Aorta (tissue), 5 donors: ENCODE measurements around the gene NPAS3. TPM values are rescaled to one million over a fixed set of nuclear protein-coding genes. Genes with fewer than 3 reads are reported as not detected.

Experiments used
- ATAC-seq: fragments of 200-7000 bp; cut with Tn5 transposase; one replicate; pipeline ENCODE4 v1.9.1; 2022; ENCODE audit warnings: moderate library complexity; ENCODE audit not compliant: low FRiP score
- DNase-seq, 2 donors: peaks; one replicate each; pipeline ENCODE4 v3.0.0-alpha.2; 2020
- H3K27ac ChIP-seq, 2 donors: one replicate each; pipeline ENCODE4 v1.5.1; 2013; ENCODE audit warnings: low read length in 2 of 2, mild to moderate bottlenecking in 2 of 2, moderate library complexity in 2 of 2, control low read depth in 1 of 2, inconsistent platforms in 1 of 2, low read depth in 1 of 2
- H3K27me3 ChIP-seq, 2 donors: one replicate each; pipeline ENCODE4 v1.6.1; 2013; ENCODE audit warnings: control low read depth in 1 of 2, low read length in 1 of 2, mild to moderate bottlenecking in 1 of 2, moderate library complexity in 1 of 2; ENCODE audit not compliant: insufficient read depth in 2 of 2, control insufficient read depth in 1 of 2
- H3K36me3 ChIP-seq, 2 donors: one replicate each; pipeline ENCODE4 v1.6.1; 2013; ENCODE audit warnings: control low read depth in 1 of 2, low read length in 1 of 2, mild to moderate bottlenecking in 1 of 2; ENCODE audit not compliant: insufficient read depth in 2 of 2, control insufficient read depth in 1 of 2
- H3K4me1 ChIP-seq, 2 donors: one replicate each; pipeline ENCODE4 v1.6.1; 2013; ENCODE audit warnings: low read length in 2 of 2, control low read depth in 1 of 2, mild to moderate bottlenecking in 1 of 2, moderate library complexity in 1 of 2; ENCODE audit not compliant: insufficient read depth in 2 of 2, control insufficient read depth in 1 of 2
- H3K4me3 ChIP-seq, 2 donors: one replicate each; pipeline ENCODE4 v1.5.1; 2013; ENCODE audit warnings: low read length in 2 of 2, control low read depth in 1 of 2, mild to moderate bottlenecking in 1 of 2
- H3K9me3 ChIP-seq: one replicate; pipeline ENCODE4 v1.6.1; 2013; ENCODE audit warnings: mild to moderate bottlenecking, low read length; ENCODE audit not compliant: control insufficient read depth
- WGBS, 2 donors: extraction: QIAGEN DNeasy Blood & Tissue Kit; methylation state at CpG; one replicate each; pipeline ENCODE4 v1.1.7; 2013; 5-methylcytosine and 5-hydroxymethylcytosine counted together
- intact Hi-C, 2 donors: fragments of 100-400 bp; cut with DNase I; formaldehyde crosslinking; loops; one replicate each; pipeline versions ENCODE4 v1.14.2 to v1.15.0; 2022
- polyA plus RNA-seq, 2 donors: library from polyadenylated mRNA; stranded (reverse); fragments of 200-250 nt; gene quantifications; one replicate each; pipeline ENCODE4 v1.2.3, GENCODE V29; 2013
- total RNA-seq, 2 donors: library from RNA; stranded (reverse); fragmentation: NEBNext Ultra II Directional; extraction: Animal tissue kit (Norgen Biotek cat#: 25700); gene quantifications; one replicate each; pipeline ENCODE4 v1.2.1, GENCODE V29; 2021
- donor health status: healthy with polysubstance abuse.
- donor health status: Bipolar disorder and iron deficiency.
- donor health status: DM: no; HTN: no; CAD: no.
- donor health status: DM: no; HTN: no; CAD: no.
- donor health status: DM: yes; HTN: yes; CAD: no.

The NPAS3 gene
- total and polyA plus RNA-seq, 4 donors, result 0.13 to 4.3 (median 0.50) TPM

GRCh38 chr14:33471776-33472175 lies 533.1 kb downstream of the NPAS3 start:
- Histone ChIP-seq H3K27me3 (no peaks in the 10 kb centered on the region), H3K27ac (no peak overlapping the region), H3K4me3 (no peak overlapping the region), H3K36me3 (no peaks in the 10 kb centered on the region), H3K9me3 (no peaks in the 10 kb centered on the region), H3K4me1 (no peaks in the 10 kb centered on the region)
- 97 to 99% methylated on average over 6 of the region's 6 CpGs for WGBS, 2 donors
- intact Hi-C loops, result no loop called here
- ATAC-seq (no peak), DNase-seq (no peak)

DNA sequence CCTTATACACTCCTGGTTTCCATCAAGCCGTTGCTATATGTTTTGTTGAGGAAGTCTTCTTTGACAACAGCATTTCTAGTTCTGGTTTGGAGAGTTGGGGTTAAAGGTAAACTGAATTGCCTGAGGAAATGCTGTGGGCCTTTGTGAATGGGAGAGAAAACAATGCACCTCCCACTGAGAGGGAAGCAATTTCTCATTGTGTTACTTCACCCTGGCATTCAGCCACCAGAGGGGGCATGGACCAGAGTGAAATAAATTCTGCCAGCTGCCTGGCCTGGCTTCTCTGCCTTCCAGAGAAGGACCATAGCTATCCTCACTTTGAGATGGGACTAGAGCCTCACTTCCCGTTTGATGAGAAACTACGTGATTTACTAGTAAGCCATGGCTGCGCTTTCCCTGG lies 536.9 kb downstream of the NPAS3 start:
- H3K9me3 ChIP-seq, result no peaks in the 10 kb centered on the region
- H3K27me3 ChIP-seq, result no peaks in the 10 kb centered on the region
- ATAC-seq, result no peak
- H3K4me3 ChIP-seq, result no peak overlapping the region
- no peaks in the 10 kb centered on the region for H3K4me1 ChIP-seq
- DNase-seq, result no peak
- H3K36me3 ChIP-seq, result no peaks in the 10 kb centered on the region
- intact Hi-C loops, result no loop called here
- H3K27ac ChIP-seq, result no peak overlapping the region
- WGBS, 2 donors, result 59 to 61% methylated on average over 4 of the region's 4 CpGs

GRCh38 chr14:33477797-33478196 lies 539.1 kb downstream of the NPAS3 start:
- Histone ChIP-seq H3K27ac (no peak overlapping the region), H3K27me3 (peaks cover 0 to 2% of the 10 kb centered on the region in 2 donors), H3K4me1 (no peaks in the 10 kb centered on the region), H3K36me3 (no peaks in the 10 kb centered on the region), H3K4me3 (no peak overlapping the region), H3K9me3 (peaks cover 2% of the 10 kb centered on the region)
- ATAC-seq, result no peak
- WGBS, 2 donors, result 59 to 67% methylated on average over 3 of the region's 3 CpGs
- DNase-seq, result no peak
- intact Hi-C loops, result no loop called here

- H3K4me3 ChIP-seq, result no peak overlapping the region
- DNase-seq (no peak), ATAC-seq (no peak)
- H3K4me1 ChIP-seq, result no peaks in the 10 kb centered on the region
- H3K9me3 ChIP-seq, result peaks cover 2% of the 10 kb centered on the region
- peaks cover 0 to 2% of the 10 kb centered on the region in 2 donors for H3K27me3 ChIP-seq
- H3K27ac ChIP-seq, result no peak overlapping the region
- intact Hi-C loops, result no loop called here
- WGBS, 2 donors, result 79 to 81% methylated on average over 9 of the region's 9 CpGs
- H3K36me3 ChIP-seq, result no peaks in the 10 kb centered on the region
Measured at GRCh38 chr14:33480071-33480886, 541.6 kb downstream of the NPAS3 start.

DNA sequence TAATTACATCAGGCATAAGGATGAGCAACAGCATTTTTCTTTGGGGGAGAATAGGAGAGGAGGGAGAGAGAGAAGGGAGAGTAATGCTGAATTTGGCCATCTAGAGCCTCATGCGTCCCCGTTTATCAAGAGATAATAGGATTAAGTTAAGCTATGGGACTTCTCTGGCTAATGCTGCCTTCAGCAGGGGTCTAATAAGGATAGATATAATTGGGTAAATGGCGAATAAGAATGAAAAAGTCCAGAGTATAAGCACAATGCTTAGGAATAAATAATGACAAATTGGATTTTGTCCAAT lies 542.2 kb downstream of the NPAS3 start:
- H3K4me1 ChIP-seq, result no peaks in the 10 kb centered on the region
- H3K9me3 ChIP-seq, result peaks cover 2% of the 10 kb centered on the region
- H3K27ac ChIP-seq, result no peak overlapping the region
- DNase-seq (no peak), ATAC-seq (no peak)
- intact Hi-C loops, result no loop called here
- no peaks in the 10 kb centered on the region for H3K36me3 ChIP-seq
- peaks cover 0 to 2% of the 10 kb centered on the region in 2 donors for H3K27me3 ChIP-seq
- H3K4me3 ChIP-seq, result no peak overlapping the region
- WGBS, 2 donors, result 78 to 86% methylated on average over 3 of the region's 3 CpGs

DNA sequence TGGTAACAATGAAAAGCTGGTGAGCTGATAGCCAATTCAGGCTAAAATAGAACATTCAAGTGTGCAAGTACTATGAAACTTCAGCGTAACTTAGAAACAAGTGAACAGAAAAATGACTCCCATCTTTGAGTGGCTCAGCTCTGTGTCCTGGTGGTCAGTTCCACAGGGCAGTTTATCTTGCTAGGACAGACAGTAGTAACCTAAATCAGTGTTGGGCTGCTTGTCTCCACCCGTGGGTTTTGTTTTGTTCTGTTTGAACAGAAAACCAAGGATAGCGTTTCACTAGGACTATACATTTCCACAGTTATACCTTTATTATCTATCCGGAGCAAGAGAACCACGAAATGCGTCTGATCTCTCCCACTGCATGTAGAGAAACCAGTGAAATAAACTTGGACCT lies 544.4 kb downstream of the NPAS3 start:
- no peak for ATAC-seq
- peaks cover 2% of the 10 kb centered on the region for H3K9me3 ChIP-seq
- intact Hi-C loops, result no loop called here
- H3K4me1 ChIP-seq, result no peaks in the 10 kb centered on the region
- no peak for DNase-seq
- no peaks in the 10 kb centered on the region for H3K36me3 ChIP-seq
- H3K27ac ChIP-seq, result no peak overlapping the region
- whole genome bisulfite sequencing, 2 donors, result 80 to 81% methylated on average over 6 of the region's 6 CpGs
- no peak overlapping the region for H3K4me3 ChIP-seq
- H3K27me3 ChIP-seq, result peaks cover 0 to 2% of the 10 kb centered on the region in 2 donors

- intact Hi-C loops, result no loop called here
- H3K4me1 ChIP-seq, result no peaks in the 10 kb centered on the region
- DNase-seq (no peak), ATAC-seq (no peak)
- H3K4me3 ChIP-seq, result no peak overlapping the region
- 43 to 58% methylated on average over 4 of the region's 4 CpGs for WGBS, 2 donors
- H3K27me3 ChIP-seq, result peaks cover 0 to 2% of the 10 kb centered on the region in 2 donors
- H3K36me3 ChIP-seq, result no peaks in the 10 kb centered on the region
- peaks cover 2% of the 10 kb centered on the region for H3K9me3 ChIP-seq
- H3K27ac ChIP-seq, result no peak overlapping the region
Measured at GRCh38 chr14:33483541-33483940, 544.9 kb downstream of the NPAS3 start.

DNA sequence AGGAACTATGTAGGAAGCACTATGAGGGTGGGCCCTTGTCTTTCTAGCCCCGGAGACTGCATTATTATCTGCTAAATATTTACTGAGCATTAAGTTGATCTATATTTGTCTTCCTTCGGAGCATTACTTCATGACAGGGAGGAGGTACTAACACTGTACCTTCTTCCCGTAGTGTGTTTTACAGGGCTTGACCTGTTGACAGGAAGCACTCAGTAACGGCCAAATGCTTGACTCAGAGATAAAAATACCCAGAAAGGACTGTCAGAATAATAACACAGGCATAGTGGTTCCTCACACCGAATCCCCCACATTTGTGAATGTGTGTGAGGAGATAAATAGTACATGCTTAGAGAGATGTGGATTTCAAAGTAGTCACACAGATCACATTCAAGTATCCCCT lies 545.6 kb downstream of the NPAS3 start:
- Histone ChIP-seq H3K4me3 (no peak overlapping the region), H3K9me3 (peaks cover 2% of the 10 kb centered on the region), H3K27ac (no peak overlapping the region), H3K4me1 (no peaks in the 10 kb centered on the region), H3K27me3 (peaks cover 0 to 2% of the 10 kb centered on the region in 2 donors), H3K36me3 (no peaks in the 10 kb centered on the region)
- no peak for DNase-seq
- no peak for ATAC-seq
- 28% methylated on average over 5 of the region's 5 CpGs for WGBS, 2 donors
- intact Hi-C loops, result no loop called here

DNA sequence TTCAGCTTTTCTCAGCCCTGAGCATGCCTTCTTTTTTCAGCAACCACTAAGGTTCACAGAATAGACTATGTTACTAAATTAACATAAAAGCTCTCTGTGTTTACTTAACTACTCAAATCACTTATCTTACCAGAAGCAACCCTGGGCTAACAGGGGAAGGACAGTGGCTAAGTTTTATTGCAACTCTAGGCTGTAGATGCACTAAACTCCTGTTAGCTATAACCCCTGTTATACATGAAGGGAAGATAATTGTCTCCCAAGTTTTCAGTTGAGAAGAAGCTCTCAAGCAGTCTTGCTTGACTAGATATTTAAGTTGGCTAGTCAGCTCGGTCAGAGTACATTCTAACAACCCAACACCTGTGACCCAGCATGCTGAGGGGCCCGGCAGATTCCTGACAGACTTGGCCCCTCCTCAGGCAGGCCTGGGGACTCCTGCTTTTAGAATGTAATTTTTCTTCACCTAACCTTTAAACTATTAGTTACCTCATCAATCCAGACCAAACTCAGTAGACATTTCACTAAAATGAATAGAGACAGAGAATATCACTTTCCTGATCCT lies 547.7 kb downstream of the NPAS3 start:
- peaks cover 2% of the 10 kb centered on the region for H3K9me3 ChIP-seq
- no peak for DNase-seq
- 56 to 66% methylated on average over 2 of the region's 2 CpGs for WGBS, 2 donors
- ATAC-seq, result no peak
- H3K27ac ChIP-seq, result no peak overlapping the region
- peaks cover 0 to 2% of the 10 kb centered on the region in 2 donors for H3K27me3 ChIP-seq
- H3K4me3 ChIP-seq, result no peak overlapping the region
- H3K4me1 ChIP-seq, result no peaks in the 10 kb centered on the region
- no peaks in the 10 kb centered on the region for H3K36me3 ChIP-seq
- intact Hi-C loops, result no loop called here
